ENCODE measurements around the gene BSCL2. TPM values are rescaled to one million over a fixed set of nuclear protein-coding genes. Genes with fewer than 3 reads are reported as not detected.

BSCL2 gene
- total RNA-seq, 1 donor from 2014 or later: 65.6 TPM

GRCh38 chr11:62721994-62722393, 14.8 kb upstream of the BSCL2 start:
- no peak overlapping the region for H3K4me3 ChIP-seq
- H3K9me3 ChIP-seq: no peaks in the 10 kb centered on the region
- H3K27me3 ChIP-seq: no peaks in the 10 kb centered on the region
- intact Hi-C loops (cut with DNase I): no loop called here
- TF ChIP-seq CTCF (IDR thresholded peaks at IDR 0.05): no peak
- H3K4me1 ChIP-seq: peaks cover 25% of the 10 kb centered on the region
- peaks cover 77% of the 10 kb centered on the region for H3K36me3 ChIP-seq
- ATAC-seq (peak; percentile 28), DNase-seq (no peak)
- no peak overlapping the region for H3K27ac ChIP-seq

- TF ChIP-seq CTCF (IDR thresholded peaks at IDR 0.05): no peak
- Histone ChIP-seq H3K36me3 (peaks cover 99% of the 10 kb centered on the region), H3K9me3 (no peaks in the 10 kb centered on the region), H3K4me1 (peaks cover 16% of the 10 kb centered on the region), H3K27me3 (no peaks in the 10 kb centered on the region), H3K27ac (no peak overlapping the region), H3K4me3 (no peak overlapping the region)
- intact Hi-C loops (cut with DNase I): no loop called here
- no peak for ATAC-seq
- DNase-seq: no peak
Measured at GRCh38 chr11:62719302-62719978, 12.2 kb upstream of the BSCL2 start.

- no peak for ATAC-seq
- no peaks in the 10 kb centered on the region for H3K27me3 ChIP-seq
- no peak overlapping the region for H3K4me3 ChIP-seq
- peaks cover 98% of the 10 kb centered on the region for H3K36me3 ChIP-seq
- no peaks in the 10 kb centered on the region for H3K9me3 ChIP-seq
- H3K4me1 ChIP-seq: peaks cover 1% of the 10 kb centered on the region
- intact Hi-C loops (cut with DNase I): no loop called here
- no peak for DNase-seq
- no peak overlapping the region for H3K27ac ChIP-seq
- no peak for TF ChIP-seq CTCF (IDR thresholded peaks at IDR 0.05)
Measured at GRCh38 chr11:62716816-62717215, 9.6 kb upstream of the BSCL2 start.

GRCh38 chr11:62716206-62716605, 9.0 kb upstream of the BSCL2 start:
- no peak for TF ChIP-seq CTCF (IDR thresholded peaks at IDR 0.05)
- H3K36me3 ChIP-seq: peaks cover 98% of the 10 kb centered on the region
- H3K4me1 ChIP-seq: no peaks in the 10 kb centered on the region

GRCh38 chr11:62715150-62716130, 8.2 kb upstream of the BSCL2 start:
- Histone ChIP-seq H3K4me3 (no peak overlapping the region), H3K4me1 (peaks cover 3% of the 10 kb centered on the region), H3K27ac (no peak overlapping the region), H3K9me3 (no peaks in the 10 kb centered on the region), H3K36me3 (peaks cover 98% of the 10 kb centered on the region), H3K27me3 (no peaks in the 10 kb centered on the region)
- intact Hi-C loops (cut with DNase I): no loop called here
- no peak for DNase-seq
- no peak for TF ChIP-seq CTCF (IDR thresholded peaks at IDR 0.05)
- no peak for ATAC-seq

More at GRCh38 chr11:62716206-62716605, 9.0 kb upstream of the BSCL2 start:
- H3K4me3 ChIP-seq: no peak overlapping the region
- H3K27ac ChIP-seq: no peak overlapping the region
- H3K9me3 ChIP-seq: no peaks in the 10 kb centered on the region
- DNase-seq (no peak), ATAC-seq (no peak)
- intact Hi-C loops (cut with DNase I): no loop called here
- H3K27me3 ChIP-seq: no peaks in the 10 kb centered on the region

Data from upper lobe of right lung (tissue), 1 donor.